GM12875 (cell line): ENCODE results near the gene CHST1.

Experiments used
- H3K4me3 ChIP-seq: one replicate; pipeline ENCODE4 v1.5.1; 2011; ENCODE audit warnings: low read depth, low read length, control low read depth
- TF ChIP-seq, protein P1 (sequence below): IDR thresholded peaks from 2 replicates; pipeline ENCODE4 v1.5.1; 2011; ENCODE audit warnings: low read depth, mild to moderate bottlenecking, control low read depth, inconsistent platforms, low read length, moderate library complexity, borderline replicate concordance; ENCODE audit not compliant: insufficient read depth

The CHST1 gene

DNA sequence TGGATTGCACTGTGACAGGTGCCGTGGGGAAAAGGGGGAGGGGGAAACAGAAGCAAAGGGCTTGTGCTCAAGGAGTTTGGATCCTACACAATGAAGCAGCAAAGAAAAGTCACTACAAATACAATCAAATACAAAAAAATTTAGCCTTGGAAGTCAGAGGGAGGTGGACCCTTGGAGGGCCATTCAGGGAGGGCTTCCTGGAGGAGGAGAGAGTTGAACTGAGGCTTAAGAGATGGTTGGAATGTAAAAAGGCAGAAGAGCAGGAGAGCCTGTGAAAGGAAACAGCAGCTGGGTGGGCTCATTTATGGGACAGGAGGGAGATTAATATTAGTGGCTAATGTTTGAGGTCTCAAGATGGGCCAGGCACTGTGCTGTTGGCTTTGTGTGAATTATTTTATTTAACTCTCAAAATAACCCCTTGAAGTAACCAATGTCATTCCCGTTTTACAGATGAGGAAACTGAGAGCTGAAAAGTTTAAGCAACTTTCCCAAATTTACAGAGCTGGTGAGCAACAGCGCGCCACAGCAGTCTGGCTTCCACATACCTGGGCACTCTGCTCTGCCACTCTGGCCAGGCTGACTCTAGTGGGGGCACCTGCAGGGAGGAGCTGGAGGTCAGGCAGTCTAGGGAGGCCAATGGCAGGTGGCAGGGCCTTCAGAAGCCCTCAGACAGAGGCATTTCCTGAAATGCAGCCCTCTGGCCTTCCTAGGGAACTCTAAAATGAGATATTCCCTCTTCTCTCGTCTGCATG is 2.7 kb upstream of the CHST1 start:
- H3K4me3 ChIP-seq, result no peak overlapping the region
- TF ChIP-seq, protein P1, sequence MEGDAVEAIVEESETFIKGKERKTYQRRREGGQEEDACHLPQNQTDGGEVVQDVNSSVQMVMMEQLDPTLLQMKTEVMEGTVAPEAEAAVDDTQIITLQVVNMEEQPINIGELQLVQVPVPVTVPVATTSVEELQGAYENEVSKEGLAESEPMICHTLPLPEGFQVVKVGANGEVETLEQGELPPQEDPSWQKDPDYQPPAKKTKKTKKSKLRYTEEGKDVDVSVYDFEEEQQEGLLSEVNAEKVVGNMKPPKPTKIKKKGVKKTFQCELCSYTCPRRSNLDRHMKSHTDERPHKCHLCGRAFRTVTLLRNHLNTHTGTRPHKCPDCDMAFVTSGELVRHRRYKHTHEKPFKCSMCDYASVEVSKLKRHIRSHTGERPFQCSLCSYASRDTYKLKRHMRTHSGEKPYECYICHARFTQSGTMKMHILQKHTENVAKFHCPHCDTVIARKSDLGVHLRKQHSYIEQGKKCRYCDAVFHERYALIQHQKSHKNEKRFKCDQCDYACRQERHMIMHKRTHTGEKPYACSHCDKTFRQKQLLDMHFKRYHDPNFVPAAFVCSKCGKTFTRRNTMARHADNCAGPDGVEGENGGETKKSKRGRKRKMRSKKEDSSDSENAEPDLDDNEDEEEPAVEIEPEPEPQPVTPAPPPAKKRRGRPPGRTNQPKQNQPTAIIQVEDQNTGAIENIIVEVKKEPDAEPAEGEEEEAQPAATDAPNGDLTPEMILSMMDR, result no peak

DNA sequence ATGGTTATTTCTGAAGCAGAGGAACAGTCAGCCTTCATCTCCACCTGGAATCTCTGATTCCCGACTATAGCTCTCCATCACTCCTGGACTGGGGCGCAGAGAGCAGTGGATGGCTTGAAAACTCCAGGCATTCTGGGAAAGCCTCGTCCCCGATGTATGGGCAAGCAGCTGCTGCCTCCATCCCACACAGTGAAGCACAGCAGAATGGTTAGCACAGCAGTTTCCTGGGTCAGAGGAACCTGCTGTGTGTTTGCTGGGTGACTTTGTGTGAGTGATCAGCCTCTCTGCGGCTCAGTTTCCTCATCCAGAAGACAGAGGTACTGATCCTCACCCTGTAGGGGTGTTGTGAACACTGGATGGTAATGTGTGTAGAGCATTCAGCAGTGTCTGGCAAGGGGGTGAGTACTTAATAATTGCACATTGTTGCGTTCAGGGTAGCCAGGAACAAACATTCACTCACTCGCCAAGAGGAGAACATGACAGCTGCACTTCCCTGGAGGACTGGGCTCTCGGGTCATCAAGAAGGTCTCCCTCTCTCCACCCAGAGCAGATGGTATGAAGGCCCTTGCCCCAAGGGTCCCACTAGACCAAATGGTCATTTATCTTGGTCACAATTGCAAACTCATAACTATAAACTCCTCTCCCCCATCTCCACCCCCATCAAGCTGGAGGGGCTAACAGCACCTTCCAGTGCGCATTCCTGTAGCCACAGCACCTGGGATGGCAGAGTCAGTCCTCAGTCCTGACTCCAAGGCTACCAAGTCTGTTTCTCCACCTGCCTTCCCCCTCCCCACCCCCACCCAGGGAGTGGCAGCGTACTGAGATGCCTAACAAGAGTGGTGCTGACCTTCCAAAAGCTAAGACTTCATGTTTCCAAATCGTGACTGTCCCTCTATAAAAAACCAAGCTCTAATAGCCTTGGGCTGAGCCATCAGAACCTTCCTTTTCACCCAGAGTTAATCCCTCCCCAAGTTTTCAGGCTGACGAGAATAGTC is 1.5 kb upstream of the CHST1 start:
- TF ChIP-seq, protein P1, result no peak
- no peak overlapping the region for H3K4me3 ChIP-seq

DNA sequence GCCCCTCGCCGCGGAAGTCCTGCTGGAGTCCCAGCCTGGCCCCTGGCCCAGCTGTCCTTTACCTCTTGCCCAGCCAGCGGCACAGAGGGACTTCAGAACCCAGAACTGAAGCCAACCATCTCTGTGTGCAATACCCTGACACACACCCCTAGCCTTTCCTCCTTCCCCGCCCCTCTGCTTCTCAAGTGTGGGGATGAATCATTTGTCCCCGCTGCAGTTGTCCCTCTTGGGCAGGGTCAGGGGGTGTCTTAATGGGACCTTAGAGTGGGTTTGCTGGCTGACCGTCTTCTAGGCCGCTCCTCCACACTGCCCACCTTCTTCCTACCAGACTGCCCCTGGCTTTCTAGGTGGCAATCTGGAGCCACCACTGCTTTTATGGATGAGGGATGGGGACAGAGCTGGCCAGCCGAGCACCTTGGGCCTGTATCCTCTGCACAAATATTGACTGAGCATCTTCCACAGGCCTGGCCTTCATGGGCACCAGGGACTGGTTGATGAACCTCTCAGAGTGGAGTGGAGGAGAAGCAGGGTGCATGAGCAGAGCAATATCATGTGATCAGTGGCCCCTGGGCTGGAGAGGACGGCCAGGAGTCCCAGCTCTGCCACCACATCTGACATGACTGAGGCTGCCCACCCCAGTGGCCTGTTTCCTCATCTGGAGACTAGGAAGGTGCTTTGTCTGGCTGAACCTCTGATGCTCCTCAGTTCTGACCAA is 668 bp upstream of the CHST1 start:
- TF ChIP-seq, protein P1, result no peak
- no peak overlapping the region for H3K4me3 ChIP-seq

DNA sequence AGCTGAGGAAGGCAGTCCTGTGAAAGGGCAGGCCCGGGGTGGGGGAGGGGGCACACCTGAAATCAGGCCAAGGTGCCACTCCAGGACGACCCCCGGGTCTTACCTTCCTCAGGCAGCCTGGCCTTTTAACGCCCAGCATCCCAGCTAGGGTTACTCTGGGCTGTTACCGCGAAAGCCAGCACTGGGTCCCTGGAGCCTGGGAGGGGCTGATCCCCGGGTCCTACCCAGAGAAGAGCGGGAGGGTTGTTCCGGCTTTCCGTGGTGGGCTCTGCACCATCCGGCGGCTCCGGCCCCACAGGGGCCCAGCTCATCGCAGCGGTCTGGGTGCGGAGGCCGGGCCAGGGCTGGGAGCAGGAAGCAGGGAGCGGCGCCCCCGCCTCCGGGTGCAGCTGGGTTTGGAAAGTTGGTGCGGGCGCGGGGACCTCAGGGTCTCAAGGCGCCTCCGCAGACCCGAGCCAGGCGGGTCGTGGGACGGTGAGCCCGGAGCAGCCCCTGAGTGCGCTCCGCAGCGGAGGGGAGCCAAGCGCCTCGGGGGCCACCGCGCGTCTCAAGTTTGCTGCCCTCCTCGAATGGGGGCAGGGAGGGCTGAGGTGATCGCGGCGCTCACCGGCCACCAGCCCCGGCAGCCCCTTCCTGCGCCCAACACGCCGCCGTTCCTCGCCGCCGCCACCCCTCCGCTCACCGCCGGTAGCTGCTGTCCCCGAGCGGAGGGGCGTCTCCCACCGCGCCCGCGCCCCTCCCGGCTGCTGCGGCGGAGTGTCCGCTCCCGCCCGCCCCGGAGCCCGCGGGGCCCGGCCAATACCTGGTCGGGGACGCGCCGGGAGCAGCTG is 831 bp downstream of the CHST1 start:
- TF ChIP-seq, protein P1, result no peak
- H3K4me3 ChIP-seq, result no peak overlapping the region

DNA sequence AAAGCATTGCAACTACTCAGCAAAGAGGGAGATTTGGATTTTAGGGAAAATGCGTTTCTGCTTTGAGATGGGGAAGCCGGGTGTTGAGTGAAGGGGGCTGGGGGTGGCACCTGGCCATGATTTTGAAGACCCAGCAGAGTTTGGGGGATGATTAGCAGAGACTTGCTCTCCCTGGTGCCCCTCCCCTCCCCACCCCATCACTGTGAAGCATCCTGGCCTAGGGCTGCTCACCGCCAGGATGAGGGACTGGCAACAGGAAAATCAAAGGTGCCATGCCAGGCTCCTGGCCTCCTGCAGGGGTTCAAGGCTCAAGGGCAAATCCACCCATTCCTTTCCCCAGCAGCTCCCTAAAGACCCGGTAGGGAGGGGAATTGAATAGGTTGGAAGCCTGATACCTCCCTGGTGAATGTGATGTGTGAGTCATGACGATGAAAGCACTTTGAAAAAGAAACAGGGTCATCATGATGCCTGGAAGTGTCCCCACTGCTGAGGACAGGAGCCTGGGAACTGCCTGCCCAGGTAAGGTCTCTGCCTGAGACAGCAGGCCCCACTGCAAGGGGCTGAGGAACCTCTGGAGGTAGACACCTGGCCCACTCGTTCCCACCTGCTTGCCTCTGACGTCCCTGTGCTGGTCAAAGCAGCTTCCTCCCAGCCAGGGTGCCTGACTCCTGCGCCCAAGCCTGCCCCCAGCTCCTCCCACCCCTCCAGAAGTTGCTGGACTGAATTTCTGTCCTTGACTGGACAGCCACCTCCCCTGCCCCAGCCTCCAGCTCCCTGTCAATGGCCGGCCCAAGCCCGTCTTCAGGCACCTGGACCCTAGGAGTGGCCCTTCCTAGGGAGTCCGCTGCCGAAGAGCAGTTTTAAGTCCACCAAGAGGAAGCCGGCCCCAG is 1.7 kb downstream of the CHST1 start:
- H3K4me3 ChIP-seq, result no peak overlapping the region
- TF ChIP-seq, protein P1, result no peak
